Measurements from ENCODE around the gene SLC66A3. TPM values are rescaled to one million over a fixed set of nuclear protein-coding genes. Genes with fewer than 3 reads are reported as not detected.

SLC66A3 gene
- total and polyA plus RNA-seq, 4 donors: 6.7 to 17.6 (median 9.3) TPM

DNA sequence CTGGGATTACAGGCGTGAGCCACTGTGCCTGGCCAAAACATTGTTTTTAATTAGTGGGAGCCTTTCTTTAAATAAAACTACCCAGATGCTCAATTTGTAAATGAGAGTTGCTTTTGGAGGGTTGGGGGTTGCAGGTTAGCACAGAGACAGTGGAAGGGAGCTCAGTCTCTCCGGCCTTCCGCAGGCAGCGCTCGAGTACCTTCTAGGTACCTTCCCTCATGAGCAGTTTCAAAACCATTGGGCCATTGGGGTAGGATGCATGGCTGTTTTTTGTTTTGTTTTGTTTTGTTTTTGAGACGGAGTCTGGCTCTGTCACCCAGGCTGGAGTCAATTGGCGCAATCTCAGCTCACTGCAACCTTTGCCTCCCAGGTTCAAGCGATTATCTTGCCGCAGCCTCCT is 19.0 kb downstream of the SLC66A3 start:
- Histone ChIP-seq H3K36me3 (ENCODE audit: control insufficient read depth in 4 of 4, insufficient read depth in 3 of 4, low read depth in 1 of 4, low read length in 3 of 4) (peaks cover 0 to 2% (median under 1%) of the 10 kb centered on the region in 4 donors), H3K9me3 (ENCODE audit: control insufficient read depth in 4 of 4, low read length in 3 of 4) (no peaks in the 10 kb centered on the region), H3K9ac (ENCODE audit: low read depth in 1 of 2, low read length in 2 of 2) (no peak overlapping the region), H3K27ac (ENCODE audit: low read depth in 1 of 2, low read length in 2 of 2) (no peak overlapping the region), H3K27me3 (ENCODE audit: control insufficient read depth in 4 of 4, insufficient read depth in 4 of 4, low read length in 3 of 4) (no peaks in the 10 kb centered on the region), H3K4me1 (ENCODE audit: control insufficient read depth in 4 of 4, insufficient read depth in 4 of 4, low read length in 3 of 4) (no peaks in the 10 kb centered on the region), H3K4me3 (ENCODE audit: low read depth in 1 of 3, low read length in 3 of 3) (no peak overlapping the region)
- WGBS: 95% methylated on average over 9 of the region's 9 CpGs
- TF ChIP-seq RXRA (IDR thresholded peaks at IDR 0.05): no peak
- TF ChIP-seq FOXA1 (IDR thresholded peaks at IDR 0.05): no peak
- no peak for TF ChIP-seq TAF1 (conservative IDR thresholded peaks at IDR 0.05)
- no peak for TF ChIP-seq SP1 (IDR thresholded peaks at IDR 0.05)
- no peak for TF ChIP-seq RAD21 (IDR thresholded peaks at IDR 0.05)
- TF ChIP-seq GABPA (IDR thresholded peaks at IDR 0.05 in 1 of 2, conservative IDR thresholded peaks at IDR 0.05 in 1 of 2): no peak
- TF ChIP-seq, protein P1, sequence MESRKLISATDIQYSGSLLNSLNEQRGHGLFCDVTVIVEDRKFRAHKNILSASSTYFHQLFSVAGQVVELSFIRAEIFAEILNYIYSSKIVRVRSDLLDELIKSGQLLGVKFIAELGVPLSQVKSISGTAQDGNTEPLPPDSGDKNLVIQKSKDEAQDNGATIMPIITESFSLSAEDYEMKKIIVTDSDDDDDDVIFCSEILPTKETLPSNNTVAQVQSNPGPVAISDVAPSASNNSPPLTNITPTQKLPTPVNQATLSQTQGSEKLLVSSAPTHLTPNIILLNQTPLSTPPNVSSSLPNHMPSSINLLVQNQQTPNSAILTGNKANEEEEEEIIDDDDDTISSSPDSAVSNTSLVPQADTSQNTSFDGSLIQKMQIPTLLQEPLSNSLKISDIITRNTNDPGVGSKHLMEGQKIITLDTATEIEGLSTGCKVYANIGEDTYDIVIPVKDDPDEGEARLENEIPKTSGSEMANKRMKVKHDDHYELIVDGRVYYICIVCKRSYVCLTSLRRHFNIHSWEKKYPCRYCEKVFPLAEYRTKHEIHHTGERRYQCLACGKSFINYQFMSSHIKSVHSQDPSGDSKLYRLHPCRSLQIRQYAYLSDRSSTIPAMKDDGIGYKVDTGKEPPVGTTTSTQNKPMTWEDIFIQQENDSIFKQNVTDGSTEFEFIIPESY (IDR thresholded peaks at IDR 0.05): no peak
- TF ChIP-seq YY1 (IDR thresholded peaks at IDR 0.05): no peak
- TF ChIP-seq, protein P2, sequence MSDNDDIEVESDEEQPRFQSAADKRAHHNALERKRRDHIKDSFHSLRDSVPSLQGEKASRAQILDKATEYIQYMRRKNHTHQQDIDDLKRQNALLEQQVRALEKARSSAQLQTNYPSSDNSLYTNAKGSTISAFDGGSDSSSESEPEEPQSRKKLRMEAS (IDR thresholded peaks at IDR 0.05): no peak
- TF ChIP-seq, protein P3, sequence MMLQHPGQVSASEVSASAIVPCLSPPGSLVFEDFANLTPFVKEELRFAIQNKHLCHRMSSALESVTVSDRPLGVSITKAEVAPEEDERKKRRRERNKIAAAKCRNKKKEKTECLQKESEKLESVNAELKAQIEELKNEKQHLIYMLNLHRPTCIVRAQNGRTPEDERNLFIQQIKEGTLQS (IDR thresholded peaks at IDR 0.05): no peak
- no peak for DNase-seq (ENCODE audit: low spot score)

DNA sequence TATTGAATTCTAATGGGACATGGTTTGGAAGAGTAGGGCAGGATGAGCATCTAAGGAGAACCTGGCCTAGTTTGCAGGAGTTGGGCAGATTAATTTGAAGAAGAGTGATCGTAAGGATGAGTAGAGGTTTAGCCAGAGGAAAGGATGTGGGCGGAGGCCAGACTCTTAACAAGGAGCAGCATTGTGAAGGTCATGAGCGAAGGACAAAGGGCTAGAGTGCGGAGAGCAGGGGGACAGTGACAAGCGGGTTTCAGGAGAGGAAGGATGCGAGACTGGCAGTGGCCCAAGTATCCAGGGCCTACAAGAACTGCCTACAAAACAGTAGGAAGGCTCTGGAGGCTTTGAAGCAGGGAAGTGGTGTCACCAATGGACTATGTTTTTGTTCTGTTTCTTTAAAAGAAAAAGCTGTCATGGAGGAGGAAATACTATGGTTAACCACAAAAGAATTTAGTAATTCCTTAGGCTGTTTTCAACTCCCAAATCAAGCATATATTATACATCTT is 20.1 kb downstream of the SLC66A3 start:
- H3K27ac ChIP-seq (ENCODE audit: low read depth in 1 of 2, low read length in 2 of 2): no peak overlapping the region
- DNase-seq (ENCODE audit: low spot score): no peak
- H3K27me3 ChIP-seq (ENCODE audit: control insufficient read depth in 4 of 4, insufficient read depth in 4 of 4, low read length in 3 of 4): no peaks in the 10 kb centered on the region
- no peak overlapping the region for H3K9ac ChIP-seq (ENCODE audit: low read depth in 1 of 2, low read length in 2 of 2)
- no peaks in the 10 kb centered on the region for H3K9me3 ChIP-seq (ENCODE audit: control insufficient read depth in 4 of 4, low read length in 3 of 4)
- WGBS: 85% methylated on average over 6 of the region's 6 CpGs
- no peak for TF ChIP-seq RAD21 (IDR thresholded peaks at IDR 0.05)
- TF ChIP-seq SP1 (IDR thresholded peaks at IDR 0.05): no peak
- no peak for TF ChIP-seq JUND (IDR thresholded peaks at IDR 0.05)
- no peak for TF ChIP-seq FOXA1 (IDR thresholded peaks at IDR 0.05)
- TF ChIP-seq HNF4A (conservative IDR thresholded peaks at IDR 0.05): no peak
- TF ChIP-seq FOXA2 (IDR thresholded peaks at IDR 0.05): no peak
- TF ChIP-seq RXRA (IDR thresholded peaks at IDR 0.05): no peak
- TF ChIP-seq, protein P1 (IDR thresholded peaks at IDR 0.05): no peak
- TF ChIP-seq EGR1 (IDR thresholded peaks at IDR 0.05; ENCODE audit: low read depth in 2 of 2): no peak
- no peak for TF ChIP-seq TAF1 (conservative IDR thresholded peaks at IDR 0.05)
- TF ChIP-seq, protein P3 (IDR thresholded peaks at IDR 0.05): no peak
- TF ChIP-seq YY1 (IDR thresholded peaks at IDR 0.05): no peak
- H3K4me3 ChIP-seq (ENCODE audit: low read depth in 1 of 3, low read length in 3 of 3): no peak overlapping the region
- H3K4me1 ChIP-seq (ENCODE audit: control insufficient read depth in 4 of 4, insufficient read depth in 4 of 4, low read length in 3 of 4): no peaks in the 10 kb centered on the region
- H3K36me3 ChIP-seq (ENCODE audit: control insufficient read depth in 4 of 4, insufficient read depth in 3 of 4, low read depth in 1 of 4, low read length in 3 of 4): peaks cover 0 to 3% (median 1%) of the 10 kb centered on the region in 4 donors
